ENCODE measurements around the gene COLGALT1. TPM values are rescaled to one million over a fixed set of nuclear protein-coding genes. Genes with fewer than 3 reads are reported as not detected.
"Not testable (repeated sequence)": the region's sequence is repeated elsewhere in the genome, so short reads cannot be mapped to it uniquely, and the experiment has no call there.

The COLGALT1 gene
- polyA plus RNA-seq, 1 of the 3 experiments (the other 2 are of a cell fraction) = 83.8 TPM

- no peak for TF ChIP-seq GATA2 (CRISPR knock-in tag; IDR thresholded peaks at IDR 0.05)
These were observed at the start of gene COLGALT1 (continued) for GRCh38 chr19:17555480-17555928.

DNA sequence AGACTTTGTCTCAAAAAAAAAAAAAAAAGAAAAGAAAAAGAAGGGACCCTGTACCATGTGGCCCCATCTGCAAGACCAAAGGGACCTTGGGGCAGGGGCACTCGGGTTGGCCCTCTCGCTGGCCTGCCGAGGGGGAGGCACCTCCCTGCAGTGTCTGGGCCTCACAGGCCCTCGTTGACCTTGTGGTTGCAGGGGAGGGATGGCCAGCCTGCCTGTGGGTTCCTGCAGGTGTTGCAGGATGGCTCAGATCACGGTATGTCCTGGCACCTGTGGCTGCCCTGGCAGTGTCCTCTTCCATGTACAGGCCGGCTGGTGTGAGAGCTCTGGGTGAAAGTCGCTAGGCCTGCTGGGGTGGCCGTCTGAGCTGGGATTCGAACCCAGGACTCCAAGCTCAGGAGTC lies 48.7 kb upstream of the COLGALT1 start:
- no peaks in the 10 kb centered on the region for H3K9me3 ChIP-seq
- peaks cover 2 to 4% of the 10 kb centered on the region in 2 experiments; a peak in 3 of 4 replicates for H3K4me1 ChIP-seq (ENCODE audit: control insufficient read depth in 1 of 2, insufficient read depth in 2 of 2, low read depth in 1 of 2, low read length in 1 of 2)
- no peak overlapping the region for H3K9ac ChIP-seq
- H3K27ac ChIP-seq (ENCODE audit: low read depth in 2 of 2, low read length in 1 of 2) = no peak overlapping the region
- peaks cover 0 to 7% of the 10 kb centered on the region in 2 experiments for H3K36me3 ChIP-seq (replicated peaks in 1 of 2; ENCODE audit: control insufficient read depth in 1 of 2, insufficient read depth in 2 of 2, low read length in 1 of 2)
- no peak overlapping the region for H3K4me3 ChIP-seq (ENCODE audit: low read depth in 2 of 2, low read length in 1 of 2)
- H3K79me2 ChIP-seq (ENCODE audit: insufficient read depth) = peaks cover 61% of the 10 kb centered on the region
- CTCF ChIA-PET = no interaction called here
- no peaks in the 10 kb centered on the region for H3K9me2 ChIP-seq
- no peak for DNase-seq
- 89% methylated on average over 3 of the region's 9 CpGs for WGBS (ENCODE audit: low lambda C conversion rate)
- H3K4me2 ChIP-seq = no peak overlapping the region
- peaks cover 18% of the 10 kb centered on the region for H3F3A ChIP-seq (replicated peaks; ENCODE audit: insufficient read depth)
- POLR2A ChIA-PET = no interaction called here
- H4K20me1 ChIP-seq (ENCODE audit: insufficient read depth) = no peaks in the 10 kb centered on the region
- H3K27me3 ChIP-seq (ENCODE audit: insufficient read depth) = no peaks in the 10 kb centered on the region
- TF ChIP-seq, protein P1, sequence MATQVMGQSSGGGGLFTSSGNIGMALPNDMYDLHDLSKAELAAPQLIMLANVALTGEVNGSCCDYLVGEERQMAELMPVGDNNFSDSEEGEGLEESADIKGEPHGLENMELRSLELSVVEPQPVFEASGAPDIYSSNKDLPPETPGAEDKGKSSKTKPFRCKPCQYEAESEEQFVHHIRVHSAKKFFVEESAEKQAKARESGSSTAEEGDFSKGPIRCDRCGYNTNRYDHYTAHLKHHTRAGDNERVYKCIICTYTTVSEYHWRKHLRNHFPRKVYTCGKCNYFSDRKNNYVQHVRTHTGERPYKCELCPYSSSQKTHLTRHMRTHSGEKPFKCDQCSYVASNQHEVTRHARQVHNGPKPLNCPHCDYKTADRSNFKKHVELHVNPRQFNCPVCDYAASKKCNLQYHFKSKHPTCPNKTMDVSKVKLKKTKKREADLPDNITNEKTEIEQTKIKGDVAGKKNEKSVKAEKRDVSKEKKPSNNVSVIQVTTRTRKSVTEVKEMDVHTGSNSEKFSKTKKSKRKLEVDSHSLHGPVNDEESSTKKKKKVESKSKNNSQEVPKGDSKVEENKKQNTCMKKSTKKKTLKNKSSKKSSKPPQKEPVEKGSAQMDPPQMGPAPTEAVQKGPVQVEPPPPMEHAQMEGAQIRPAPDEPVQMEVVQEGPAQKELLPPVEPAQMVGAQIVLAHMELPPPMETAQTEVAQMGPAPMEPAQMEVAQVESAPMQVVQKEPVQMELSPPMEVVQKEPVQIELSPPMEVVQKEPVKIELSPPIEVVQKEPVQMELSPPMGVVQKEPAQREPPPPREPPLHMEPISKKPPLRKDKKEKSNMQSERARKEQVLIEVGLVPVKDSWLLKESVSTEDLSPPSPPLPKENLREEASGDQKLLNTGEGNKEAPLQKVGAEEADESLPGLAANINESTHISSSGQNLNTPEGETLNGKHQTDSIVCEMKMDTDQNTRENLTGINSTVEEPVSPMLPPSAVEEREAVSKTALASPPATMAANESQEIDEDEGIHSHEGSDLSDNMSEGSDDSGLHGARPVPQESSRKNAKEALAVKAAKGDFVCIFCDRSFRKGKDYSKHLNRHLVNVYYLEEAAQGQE (IDR thresholded peaks at IDR 0.05; ENCODE audit: low read depth, low read length) = no peak
- no peak for TF ChIP-seq TEAD4 (IDR thresholded peaks at IDR 0.05; ENCODE audit: borderline replicate concordance, insufficient read depth)
- no peak overlapping the region for H2AFZ ChIP-seq (ENCODE audit: low read depth)

GRCh38 chr19:17508558-17508933 lies 46.9 kb upstream of the COLGALT1 start:
- H3K9me3 ChIP-seq; H3K9me2 ChIP-seq; H3K27me3 ChIP-seq (ENCODE audit: insufficient read depth); H3K4me2 ChIP-seq; H3K4me3 ChIP-seq (ENCODE audit: low read depth in 2 of 2, low read length in 1 of 2); H3K36me3 ChIP-seq (replicated peaks in 1 of 2; ENCODE audit: control insufficient read depth in 1 of 2, insufficient read depth in 2 of 2, low read length in 1 of 2); H4K20me1 ChIP-seq (ENCODE audit: insufficient read depth); DNase-seq; H3K9ac ChIP-seq; H2AFZ ChIP-seq (ENCODE audit: low read depth); H3K4me1 ChIP-seq (ENCODE audit: control insufficient read depth in 1 of 2, insufficient read depth in 2 of 2, low read depth in 1 of 2, low read length in 1 of 2): not testable (repeated sequence)
- WGBS (ENCODE audit: low lambda C conversion rate) = 95% methylated on average over 3 of the region's 3 CpGs
- CTCF ChIA-PET = interaction anchor here (1.3 kb wide), 1 partner anchor 13 kb away, joined by 5 read pairs; no protein-coding TSS in a partner anchor
- Histone ChIP-seq H3K79me2 (ENCODE audit: insufficient read depth) (peaks cover 69% of the 10 kb centered on the region), H3K27ac (ENCODE audit: low read depth in 2 of 2, low read length in 1 of 2) (peak overlapping the region in 1 of 2 experiments; percentile 82; a peak in 2 of 4 replicates), H3F3A (replicated peaks; ENCODE audit: insufficient read depth) (peaks cover 21% of the 10 kb centered on the region)
- POLR2A ChIA-PET = interaction anchor here (0.6 kb wide), 1 partner anchor 34 kb away, joined by 3 read pairs; no protein-coding TSS in a partner anchor

All from SK-N-SH (cell line).